Gastrocnemius medialis (tissue), 4 donors: Measurements from ENCODE around the gene TMEM117. TPM values are rescaled to one million over a fixed set of nuclear protein-coding genes. Genes with fewer than 3 reads are reported as not detected.
"Not testable (repeated sequence)": the region's sequence is repeated elsewhere in the genome, so short reads cannot be mapped to it uniquely, and the experiment has no call there.

Experiments used
- ATAC-seq, 2 donors: fragments of 150-250 bp; one replicate each; pipeline ENCODE4 v1.9.1; 2016
- DNase-seq, 2 donors: peaks; one replicate each; pipeline ENCODE4 v3.0.0-alpha.2; 2019
- H3K27ac ChIP-seq, 4 donors: fragments of 200-600 bp; sonication (generic); 1 replicate in 1 of 4; 2 replicates in 3 of 4; pipeline ENCODE4 v1.5.1; 2016 to 2018; ENCODE audit warnings: mild to moderate bottlenecking in 2 of 4, moderate library complexity in 1 of 4
- H3K27me3 ChIP-seq, 3 donors: fragments of 200-600 bp; sonication (generic) in 2 of 3; 1 replicate in 1 of 3; 2 replicates in 2 of 3; pipeline versions ENCODE4 v1.5.1 to v1.6.0; 2016 to 2019; ENCODE audit warnings: mild to moderate bottlenecking in 1 of 3, moderate library complexity in 1 of 3
- H3K36me3 ChIP-seq, 2 donors: fragments of 200-600 bp; sonication (generic) in 1 of 2; one replicate each; pipeline ENCODE4 v1.5.1; 2017 to 2018
- H3K4me1 ChIP-seq, 2 donors: fragments of 200-600 bp; sonication (generic) in 1 of 2; one replicate each; pipeline ENCODE4 v1.5.1; 2016 to 2017; ENCODE audit warnings: mild to moderate bottlenecking in 2 of 2
- H3K4me3 ChIP-seq, 4 donors: fragments of 200-600 bp; sonication (generic) in 3 of 4; 1 replicate in 1 of 4; 2 replicates in 3 of 4; pipeline ENCODE4 v1.5.1; 2016 to 2019; ENCODE audit warnings: mild to moderate bottlenecking in 2 of 4
- H3K9me3 ChIP-seq, 3 donors: fragments of 200-600 bp; sonication (generic) in 2 of 3; 1 replicate in 1 of 3; 2 replicates in 2 of 3; pipeline ENCODE4 v1.5.1; 2016 to 2019
- POLR2A ChIP-seq, 2 donors: fragments of 450-650 bp; IDR thresholded peaks; one replicate each; pipeline ENCODE4 v1.6.1; 2017; ENCODE audit warnings: antibody characterized with exemption in 2 of 2, mild to moderate bottlenecking in 2 of 2, moderate library complexity in 2 of 2
- in situ Hi-C, 4 donors: fragments of 200-750 bp; cut with MboI; loops; one replicate each; pipeline versions ENCODE4 v1.15.0 to v1.8.0; 2017; ENCODE audit warnings: low sequenced_read_pairs in 4 of 4
- intact Hi-C: fragments of 100-400 bp; cut with DNase I; formaldehyde crosslinking; loops from one replicate; pipeline ENCODE4 v1.15.1; 2023; ENCODE audit warnings: low total_unique reads
- total RNA-seq, 4 donors: library from RNA; depleted of rRNA; stranded (reverse); fragments of >200 nt; gene quantifications; one replicate each; pipeline versions ENCODE4 v1.1.0 to v1.2.3, GENCODE V29; 2016
- TF ChIP-seq, protein P1 (sequence below), 5 experiments: fragments of 450-650 bp in 3 of 5; fragments of 200-600 bp in 2 of 5; sonication (generic) in 2 of 5; IDR thresholded peaks in 4 of 5; conservative IDR thresholded peaks in 1 of 5; 1 replicate in 4 of 5; 2 replicates in 1 of 5; pipeline ENCODE4 v1.5.1; 2016 to 2019; ENCODE audit warnings: antibody characterized with exemption in 5 of 5, mild to moderate bottlenecking in 3 of 5, moderate library complexity in 3 of 5

TMEM117 gene
- total RNA-seq, 4 donors from 2014 or later = 3.5 to 19.4 (median 6.1) TPM

DNA sequence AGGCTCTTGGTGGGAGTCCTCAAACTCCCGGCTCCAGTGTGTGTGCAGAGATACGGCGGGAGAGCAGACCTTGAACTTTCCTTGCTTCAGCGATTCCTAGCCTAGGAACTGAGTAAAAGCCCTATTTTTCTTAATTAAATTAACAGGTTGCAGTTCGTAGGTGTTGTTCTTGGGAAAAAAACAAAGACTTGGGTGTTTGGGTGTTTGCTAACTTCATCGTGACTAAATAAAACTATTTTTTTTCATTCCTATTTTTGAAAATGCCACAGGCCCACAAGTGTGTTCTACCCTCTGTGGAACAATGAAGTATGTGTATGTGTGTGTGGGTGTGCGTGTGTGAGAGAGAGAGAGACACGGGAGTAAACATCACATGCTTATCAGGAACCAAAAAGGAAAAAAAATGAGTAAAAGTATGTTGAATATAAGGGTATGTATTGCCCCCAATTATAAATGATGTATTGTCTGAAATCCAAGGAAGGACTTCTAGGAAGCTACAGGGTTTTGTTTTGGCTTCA, 651 bp downstream of the TMEM117 start:
- H3K4me3 ChIP-seq = peak overlapping the region; percentile 67 to 87 (median 70)
- no peaks in the 10 kb centered on the region for H3K9me3 ChIP-seq
- no peak for TF ChIP-seq POLR2A (IDR thresholded peaks at IDR 0.05)
- TF ChIP-seq, protein P1, sequence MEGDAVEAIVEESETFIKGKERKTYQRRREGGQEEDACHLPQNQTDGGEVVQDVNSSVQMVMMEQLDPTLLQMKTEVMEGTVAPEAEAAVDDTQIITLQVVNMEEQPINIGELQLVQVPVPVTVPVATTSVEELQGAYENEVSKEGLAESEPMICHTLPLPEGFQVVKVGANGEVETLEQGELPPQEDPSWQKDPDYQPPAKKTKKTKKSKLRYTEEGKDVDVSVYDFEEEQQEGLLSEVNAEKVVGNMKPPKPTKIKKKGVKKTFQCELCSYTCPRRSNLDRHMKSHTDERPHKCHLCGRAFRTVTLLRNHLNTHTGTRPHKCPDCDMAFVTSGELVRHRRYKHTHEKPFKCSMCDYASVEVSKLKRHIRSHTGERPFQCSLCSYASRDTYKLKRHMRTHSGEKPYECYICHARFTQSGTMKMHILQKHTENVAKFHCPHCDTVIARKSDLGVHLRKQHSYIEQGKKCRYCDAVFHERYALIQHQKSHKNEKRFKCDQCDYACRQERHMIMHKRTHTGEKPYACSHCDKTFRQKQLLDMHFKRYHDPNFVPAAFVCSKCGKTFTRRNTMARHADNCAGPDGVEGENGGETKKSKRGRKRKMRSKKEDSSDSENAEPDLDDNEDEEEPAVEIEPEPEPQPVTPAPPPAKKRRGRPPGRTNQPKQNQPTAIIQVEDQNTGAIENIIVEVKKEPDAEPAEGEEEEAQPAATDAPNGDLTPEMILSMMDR (IDR thresholded peaks at IDR 0.05 in 4 of 5, conservative IDR thresholded peaks at IDR 0.05 in 1 of 5) = no peak
- H3K36me3 ChIP-seq = no peaks in the 10 kb centered on the region
- DNase-seq = no peak
- H3K4me1 ChIP-seq = peaks cover 0 to 15% of the 10 kb centered on the region in 2 donors
- in situ Hi-C loops = no loop called here
- peak; percentile 69 to 70 for ATAC-seq
- no peaks in the 10 kb centered on the region for H3K27me3 ChIP-seq
- H3K27ac ChIP-seq = peak overlapping the region; percentile 82 to 96 (median 93)
- intact Hi-C loops = loop anchor here (1.0 to 2.0 kb wide), 2 partner anchors 30 to 78 kb away; partner anchors contain the start of genes IRAK4, PUS7L and TWF1

DNA sequence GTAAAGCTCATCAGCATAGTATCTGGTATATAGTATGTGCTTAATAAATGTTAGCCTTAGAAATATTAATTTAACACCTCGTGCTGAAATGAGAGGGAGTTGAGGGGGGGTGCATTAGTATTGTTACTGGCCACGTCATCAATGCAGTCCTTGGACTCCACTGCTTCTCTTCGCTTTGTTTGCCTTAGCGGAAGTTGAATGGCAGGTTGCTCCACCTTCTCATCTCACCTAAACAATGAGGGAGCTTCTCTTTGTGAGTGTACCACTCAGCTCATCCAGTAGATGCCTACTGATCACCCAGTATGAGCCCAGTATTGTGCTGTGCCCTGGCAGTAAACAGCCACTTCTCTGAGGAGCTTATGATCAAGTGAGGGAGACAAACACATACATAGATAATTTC, 4.5 kb downstream of the TMEM117 start:
- Histone ChIP-seq H3K36me3 (peaks cover 0 to 6% of the 10 kb centered on the region in 2 donors), H3K4me1 (peaks cover 0 to 7% of the 10 kb centered on the region in 2 donors), H3K9me3 (no peaks in the 10 kb centered on the region), H3K4me3 (no peak overlapping the region), H3K27me3 (no peaks in the 10 kb centered on the region), H3K27ac (no peak overlapping the region)
- TF ChIP-seq, protein P1 (IDR thresholded peaks at IDR 0.05 in 4 of 5, conservative IDR thresholded peaks at IDR 0.05 in 1 of 5) = no peak
- TF ChIP-seq POLR2A (IDR thresholded peaks at IDR 0.05) = no peak
- ATAC-seq (no peak), DNase-seq (no peak)
- in situ Hi-C loops (no loop called here), intact Hi-C loops (no loop called here)

DNA sequence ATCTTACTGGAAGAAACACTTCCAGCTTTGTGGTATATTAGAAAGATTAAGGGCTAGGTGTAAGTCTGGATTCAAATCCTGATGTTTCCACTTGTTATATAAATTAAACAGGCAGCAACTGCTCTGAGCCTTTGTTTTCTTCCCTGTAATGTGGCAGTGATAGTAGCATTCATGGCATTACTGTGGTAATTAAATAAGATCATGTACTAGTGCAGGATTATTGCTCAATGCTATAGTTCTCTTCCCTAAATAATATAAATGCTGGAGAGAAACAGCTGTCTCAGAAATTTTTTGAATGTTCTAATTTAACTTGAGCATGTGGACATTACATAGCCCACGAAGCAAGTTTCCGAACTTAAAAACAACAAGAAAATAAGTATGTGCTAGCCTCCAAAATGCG, 5.4 kb downstream of the TMEM117 start:
- H3K9me3 ChIP-seq = no peaks in the 10 kb centered on the region
- no peak overlapping the region for H3K27ac ChIP-seq
- H3K4me1 ChIP-seq = peaks cover 0 to 5% of the 10 kb centered on the region in 2 donors
- ATAC-seq (no peak), DNase-seq (no peak)
- H3K27me3 ChIP-seq = no peaks in the 10 kb centered on the region
- in situ Hi-C loops (no loop called here), intact Hi-C loops (no loop called here)
- TF ChIP-seq POLR2A (IDR thresholded peaks at IDR 0.05) = no peak
- TF ChIP-seq, protein P1 (IDR thresholded peaks at IDR 0.05 in 4 of 5, conservative IDR thresholded peaks at IDR 0.05 in 1 of 5) = no peak
- H3K36me3 ChIP-seq = peaks cover 0 to 6% of the 10 kb centered on the region in 2 donors
- no peak overlapping the region for H3K4me3 ChIP-seq

DNA sequence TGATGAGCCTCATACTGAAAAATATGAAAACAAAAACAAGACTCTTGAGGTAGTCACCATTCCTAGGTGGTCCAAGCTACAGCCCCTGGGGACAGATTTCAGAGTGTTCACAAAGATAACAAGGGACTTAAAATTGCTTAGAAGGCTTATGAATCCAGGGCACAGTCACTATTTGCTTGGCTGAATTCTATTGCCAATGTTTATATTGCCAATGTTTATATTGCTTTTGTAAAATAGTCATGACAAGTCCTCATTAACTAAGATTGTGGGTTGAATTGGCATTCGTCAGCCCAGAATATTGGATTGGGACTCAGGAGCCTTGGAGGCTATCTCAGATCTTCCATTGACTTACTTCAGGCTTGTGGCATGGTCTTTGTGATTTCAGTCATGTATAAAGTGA, 6.4 kb downstream of the TMEM117 start:
- no peak for ATAC-seq
- DNase-seq = no peak
- H3K4me1 ChIP-seq = no peaks in the 10 kb centered on the region
- no peak overlapping the region for H3K27ac ChIP-seq
- in situ Hi-C loops (no loop called here), intact Hi-C loops (no loop called here)
- no peak overlapping the region for H3K4me3 ChIP-seq
- no peaks in the 10 kb centered on the region for H3K27me3 ChIP-seq
- no peak for TF ChIP-seq POLR2A (IDR thresholded peaks at IDR 0.05)
- TF ChIP-seq, protein P1 (IDR thresholded peaks at IDR 0.05 in 4 of 5, conservative IDR thresholded peaks at IDR 0.05 in 1 of 5) = no peak
- no peaks in the 10 kb centered on the region for H3K9me3 ChIP-seq
- H3K36me3 ChIP-seq = peaks cover 0 to 6% of the 10 kb centered on the region in 2 donors

DNA sequence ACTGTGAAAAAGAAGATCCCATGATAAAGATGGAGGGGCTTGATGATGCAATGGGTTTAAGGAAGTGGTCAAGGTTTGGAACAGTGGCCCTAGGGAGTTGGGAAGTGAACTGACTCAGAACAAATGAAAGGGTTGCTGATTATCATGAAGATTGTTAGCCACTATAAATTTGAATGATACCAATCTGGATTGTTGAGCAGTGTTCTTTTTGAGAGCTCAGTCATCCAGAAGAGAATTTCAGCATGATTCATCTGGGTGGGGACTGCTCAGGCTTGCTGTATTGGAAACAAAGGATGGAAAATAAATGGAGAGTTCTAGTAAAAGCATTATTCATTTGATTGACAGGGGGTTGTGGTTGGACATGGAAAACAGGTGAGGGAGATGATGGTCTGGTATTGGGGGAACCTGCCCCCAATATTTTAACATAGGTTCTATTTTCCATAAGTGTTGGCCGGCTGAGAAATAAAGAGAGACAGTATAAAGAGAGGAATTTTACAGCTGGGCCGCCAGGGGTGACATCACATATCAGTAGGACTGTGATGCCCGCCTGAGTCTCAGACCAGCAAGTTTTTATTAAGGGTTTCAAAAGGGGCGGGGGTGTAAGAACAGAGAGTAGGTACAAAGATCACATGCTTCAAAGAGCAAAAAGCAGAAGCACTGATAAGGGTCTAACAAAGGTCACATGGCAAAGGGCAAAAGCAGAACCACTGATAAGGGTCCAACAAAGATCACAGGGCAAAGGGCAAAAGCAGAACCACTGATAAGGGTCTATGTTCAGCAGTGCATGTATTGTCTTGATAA, 11.7 kb downstream of the TMEM117 start:
- H3K9me3 ChIP-seq, H3K27me3 ChIP-seq, H3K36me3 ChIP-seq, intact Hi-C loops, ATAC-seq, in situ Hi-C loops, H3K4me3 ChIP-seq, H3K27ac ChIP-seq, DNase-seq, H3K4me1 ChIP-seq: not testable (repeated sequence)
